A549 (cell line): ENCODE data around the gene GNLY. TPM values are rescaled to one million over a fixed set of nuclear protein-coding genes. Genes with fewer than 3 reads are reported as not detected.

Source experiments
- ATAC-seq, 2 experiments: fragments of 200-7000 bp in 1 of 2; fragments of >200 bp in 1 of 2; cut with Nextera tagmentation in 1 of 2; cut with Tn5 transposase in 1 of 2; 3 replicates each; pipeline versions ENCODE4 v1.8.0 to v1.9.1; 2018 to 2020; ENCODE audit warnings: mild to moderate bottlenecking in 1 of 2, moderate library complexity in 1 of 2
- CTCF ChIA-PET: fragments of 300-600 bp; sonication (Branson Sonifier 250); formaldehyde crosslinking; extraction: SDS; loops from one replicate; lab custom pipeline; 2021; ENCODE audit warnings: antibody characterized with exemption, inconsistent platforms; lab: Yijun Ruan, JAX
- POLR2A ChIA-PET: fragments of 350-600 bp; formaldehyde crosslinking; extraction: SDS; loops from one replicate; lab custom pipeline; 2021; ENCODE audit warnings: antibody characterized with exemption, inconsistent platforms; lab: Yijun Ruan, JAX
- DNase-seq, 2 experiments: peaks; one replicate each; pipeline versions ENCODE4 v3.0.0 to v3.0.0-alpha.2; 2011 to 2016; ENCODE audit warnings: low read depth in 1 of 2, low spot score in 1 of 2
- FAIRE-seq: peaks from 2 replicates; lab custom pipeline; 2011; peaks lifted over from hg19 to GRCh38; lab: Jason Lieb, UNC
- H3K27ac ChIP-seq, 2 experiments: fragments of >200 bp; sonication (Bioruptor Twin); formaldehyde crosslinking; 3 replicates each; pipeline ENCODE4 v1.5.1; 2016 to 2017
- H3K4me1 ChIP-seq: fragments of >200 bp; sonication (Bioruptor Twin); formaldehyde crosslinking; 3 replicates; pipeline ENCODE4 v1.6.1; 2016
- H3K4me2 ChIP-seq: fragments of >200 bp; sonication (Bioruptor Twin); formaldehyde crosslinking; 3 replicates; pipeline ENCODE4 v1.6.1; 2016
- H3K4me3 ChIP-seq: fragments of >200 bp; sonication (Bioruptor Twin); formaldehyde crosslinking; 3 replicates; pipeline ENCODE4 v1.5.1; 2016
- H3K9me3 ChIP-seq: fragments of >200 bp; sonication (Bioruptor Twin); formaldehyde crosslinking; 3 replicates; pipeline ENCODE4 v1.6.1; 2016
- ATOH8 ChIP-seq: fragments of 250-450 bp; sonication (Bioruptor Pico); IDR thresholded peaks from 2 replicates; pipeline ENCODE4 v1.5.0; 2020; ENCODE audit warnings: low read depth, mild to moderate bottlenecking, moderate library complexity
- BCL3 ChIP-seq: fragments of >200 bp; sonication (Bioruptor Twin); formaldehyde crosslinking; IDR thresholded peaks from 3 replicates; pipeline ENCODE4 v1.6.1; 2016
- BHLHE40 ChIP-seq: IDR thresholded peaks from 2 replicates; pipeline ENCODE4 v1.6.1; 2012; ENCODE audit warnings: low read depth, low read length, inconsistent platforms
- CBX2 ChIP-seq: fragments of 200-600 bp; sonication (generic); IDR thresholded peaks from 2 replicates; pipeline ENCODE4 v1.6.1; 2016; ENCODE audit warnings: low read depth, mild to moderate bottlenecking, borderline replicate concordance
- CBX8 ChIP-seq: fragments of 200-600 bp; sonication (generic); IDR thresholded peaks from 2 replicates; pipeline ENCODE4 v1.6.1; 2016
- CEBPB ChIP-seq, 2 experiments: fragments of >200 bp in 1 of 2; sonication (Bioruptor Twin) in 1 of 2; formaldehyde crosslinking in 1 of 2; IDR thresholded peaks; 2 replicates each; pipeline ENCODE4 v1.6.1; 2012 to 2016
- CHD2 ChIP-seq: fragments of 150-350 bp; IDR thresholded peaks from 2 replicates; pipeline ENCODE4 v1.6.1; 2014; ENCODE audit warnings: low read length; ENCODE audit not compliant: partially characterized antibody
- CHD4 ChIP-seq: fragments of 200-600 bp; sonication (generic); IDR thresholded peaks from 2 replicates; pipeline ENCODE4 v1.6.1; 2016; ENCODE audit warnings: antibody characterized with exemption, mild to moderate bottlenecking, borderline replicate concordance
- EHF ChIP-seq: fragments of 250-450 bp; sonication (Bioruptor Pico); IDR thresholded peaks from 2 replicates; pipeline ENCODE4 v1.5.0; 2020; ENCODE audit warnings: mild to moderate bottlenecking
- EHMT2 ChIP-seq: fragments of 200-600 bp; sonication (generic); IDR thresholded peaks from 2 replicates; pipeline ENCODE4 v1.6.1; 2016; ENCODE audit warnings: antibody characterized with exemption, low read depth, mild to moderate bottlenecking, moderate library complexity
- EP300 ChIP-seq, 2 experiments: fragments of >200 bp; sonication (Bioruptor Twin); formaldehyde crosslinking; IDR thresholded peaks; 2 replicates in 1 of 2; 3 replicates in 1 of 2; pipeline ENCODE4 v1.6.1; 2016 to 2017
- FOSB ChIP-seq: fragments of 250-450 bp; sonication (Bioruptor Pico); IDR thresholded peaks from 2 replicates; pipeline ENCODE4 v1.5.0; 2020; ENCODE audit warnings: mild to moderate bottlenecking, moderate library complexity
- HEYL ChIP-seq: fragments of 250-450 bp; sonication (Bioruptor Pico); IDR thresholded peaks from 2 replicates; pipeline ENCODE4 v1.8.0; 2021; ENCODE audit warnings: mild to moderate bottlenecking, moderate library complexity
- HOXA7 ChIP-seq: fragments of 250-450 bp; sonication (Bioruptor Pico); IDR thresholded peaks from 2 replicates; pipeline ENCODE4 v1.5.0; 2020; ENCODE audit warnings: mild to moderate bottlenecking, moderate library complexity
- JUN ChIP-seq, 2 experiments: fragments of >200 bp; sonication (Bioruptor Twin); formaldehyde crosslinking; IDR thresholded peaks; 2 replicates in 1 of 2; 3 replicates in 1 of 2; pipeline ENCODE4 v1.6.1; 2016 to 2017
- JUNB ChIP-seq: fragments of >200 bp; sonication (Bioruptor Twin); formaldehyde crosslinking; IDR thresholded peaks from 2 replicates; pipeline ENCODE4 v1.6.1; 2016
- KDM1A ChIP-seq: fragments of 200-600 bp; sonication (generic); IDR thresholded peaks from 2 replicates; pipeline ENCODE4 v1.6.1; 2016; ENCODE audit warnings: low read depth, mild to moderate bottlenecking
- KDM5A ChIP-seq: fragments of 200-600 bp; sonication (generic); IDR thresholded peaks from 2 replicates; pipeline ENCODE4 v1.6.1; 2016; ENCODE audit warnings: antibody characterized with exemption, mild to moderate bottlenecking
- MAFK ChIP-seq: fragments of 450-650 bp; IDR thresholded peaks from 2 replicates; pipeline ENCODE4 v1.6.1; 2014; ENCODE audit not compliant: partially characterized antibody
- MAX ChIP-seq: IDR thresholded peaks from 2 replicates; pipeline ENCODE4 v1.6.1; 2012
- POLR2A ChIP-seq: IDR thresholded peaks from 2 replicates; pipeline ENCODE4 v1.6.1; 2012; ENCODE audit warnings: mild to moderate bottlenecking, low read length
- RAD21 ChIP-seq, 2 experiments: fragments of >200 bp in 1 of 2; sonication (Bioruptor Twin) in 1 of 2; formaldehyde crosslinking in 1 of 2; IDR thresholded peaks in 1 of 2; conservative IDR thresholded peaks in 1 of 2; 2 replicates in 1 of 2; 3 replicates in 1 of 2; pipeline ENCODE4 v1.6.1; 2012 to 2018; ENCODE audit warnings: inconsistent platforms in 1 of 2
- RARB ChIP-seq: fragments of 250-450 bp; sonication (Bioruptor Pico); IDR thresholded peaks from 2 replicates; pipeline ENCODE4 v1.8.0; 2021; ENCODE audit warnings: mild to moderate bottlenecking, moderate library complexity
- RCOR1 ChIP-seq: fragments of 150-350 bp; IDR thresholded peaks from 2 replicates; pipeline ENCODE4 v1.6.1; 2014; ENCODE audit warnings: antibody characterized with exemption, low read length, low read depth
- REST ChIP-seq: fragments of 200-600 bp; sonication (generic); IDR thresholded peaks from 2 replicates; pipeline ENCODE4 v1.6.1; 2016; ENCODE audit warnings: antibody characterized with exemption, mild to moderate bottlenecking, moderate library complexity
- RNF2 ChIP-seq: fragments of 200-600 bp; sonication (generic); IDR thresholded peaks from 2 replicates; pipeline ENCODE4 v1.6.1; 2016; ENCODE audit warnings: low read depth, mild to moderate bottlenecking, antibody characterized with exemption, moderate library complexity, borderline replicate concordance
- ZFP36 ChIP-seq: fragments of 450-650 bp; IDR thresholded peaks from 2 replicates; pipeline ENCODE4 v1.6.1; 2014; ENCODE audit warnings: borderline replicate concordance; ENCODE audit not compliant: partially characterized antibody
- WGBS: methylation state at CpG from one replicate; pipeline ENCODE4 v1.1.6; 2017; ENCODE audit errors: missing lambda C conversion rate; 5-methylcytosine and 5-hydroxymethylcytosine counted together
- polyA plus RNA-seq, 4 experiments: library from polyadenylated mRNA; depleted of rRNA in 3 of 4; stranded (reverse); fragments of >200 nt; fragmentation: RNase III in 1 of 4; extraction: RNeasy Plus Mini Kit Qiagen cat#74134 plus additional on column Dnase treatment in 1 of 4; gene quantifications; 2 replicates in 3 of 4; 3 replicates in 1 of 4; pipeline ENCODE4 v1.2.3, GENCODE V29; 2011 to 2017

The GNLY gene
- polyA plus RNA-seq, 2 of the 4 experiments (the other 2 are of a cell fraction) = not detected

- no peaks in the 10 kb centered on the region for H3K9me3 ChIP-seq
- 81% methylated on average over 10 of the region's 10 CpGs for WGBS
- no peak for ATAC-seq
- POLR2A ChIA-PET = no interaction called here
- TF ChIP-seq RNF2 (no peak), CBX2 (no peak), EHMT2 (no peak), CHD4 (no peak), EP300 (IDR thresholded peaks at IDR 0.05) (no peak), ATOH8 (no peak), CBX8 (no peak), FOSB (CRISPR knock-in tag) (no peak), BHLHE40 (no peak), RARB (no peak), JUNB (no peak), POLR2A (no peak), RCOR1 (no peak), KDM5A (no peak), MAFK (no peak), MAX (no peak)
- TF ChIP-seq, all 56 proteins: peak for 0
- no peak for FAIRE-seq
- CTCF ChIA-PET = interaction anchor here (0.9 to 5.5 kb wide), 7 partner anchors 14 to 162 kb away, joined by 3 to 111 read pairs (median 8); no protein-coding TSS in a partner anchor
- Histone ChIP-seq H3K4me3 (no peak overlapping the region), H3K4me2 (no peak overlapping the region), H3K27ac (peak overlapping the region; percentile 4 to 30; a peak in 1 of 6 replicates), H3K4me1 (peaks cover 25% of the 10 kb centered on the region)
- DNase-seq = no peak
Observed at GRCh38 chr2:85727798-85728197, 33.6 kb downstream of the GNLY start.

GRCh38 chr2:85728342-85728741 is 34.2 kb downstream of the GNLY start:
- DNase-seq (no peak), ATAC-seq (peak in 1 of 2 experiments; percentile 10; a peak in 3 of 6 replicates), FAIRE-seq (no peak)
- CTCF ChIA-PET = interaction anchor here (0.6 to 2.8 kb wide), 72 partner anchors 10 to 442 kb away, joined by 3 to 394 read pairs (median 6); partner anchors contain the start of genes ATOH8, GNLY and SFTPB
- WGBS = 55% methylated on average over 5 of the region's 5 CpGs
- no peak for TF ChIP-seq JUN (IDR thresholded peaks at IDR 0.05)
- TF ChIP-seq KDM1A = no peak
- TF ChIP-seq EHF (CRISPR knock-in tag) = no peak
- no peak for TF ChIP-seq CHD2
- TF ChIP-seq MAFK = no peak
- no peak for TF ChIP-seq HOXA7 (CRISPR knock-in tag)
- no peak for TF ChIP-seq CBX2
- TF ChIP-seq BCL3 = no peak
- no peak for TF ChIP-seq BHLHE40
- TF ChIP-seq CEBPB (IDR thresholded peaks at IDR 0.05) = no peak
- no peak for TF ChIP-seq HEYL (CRISPR knock-in tag)
- no peak for TF ChIP-seq REST
- no peak for TF ChIP-seq RARB
- TF ChIP-seq ZFP36 = no peak
- no peak for TF ChIP-seq RAD21 (conservative IDR thresholded peaks at IDR 0.05 in 1 of 2, IDR thresholded peaks at IDR 0.05 in 1 of 2)
- peaks cover 25% of the 10 kb centered on the region for H3K4me1 ChIP-seq
- no peaks in the 10 kb centered on the region for H3K9me3 ChIP-seq
- H3K4me2 ChIP-seq = peak overlapping the region; percentile 72; the same call in 1 of the 3 replicates
- H3K27ac ChIP-seq = peak overlapping the region; percentile 68 to 70; a peak in 5 of 6 replicates
- POLR2A ChIA-PET = interaction anchor here (1.0 to 1.2 kb wide), 2 partner anchors 14 to 91 kb away, joined by 3 to 13 read pairs; no protein-coding TSS in a partner anchor
- no peak overlapping the region for H3K4me3 ChIP-seq
